GM18526 (cell line): ENCODE data around the gene HEXIM1.

Source experiments
- POLR2A ChIP-seq: IDR thresholded peaks from 3 replicates; pipeline ENCODE4 v1.6.1; 2011; ENCODE audit not compliant: insufficient read length; ENCODE audit errors: extremely low read depth

HEXIM1 gene

GRCh38 chr17:45197555-45198334, 49.5 kb downstream of the HEXIM1 start:
- peak; percentile 22 for TF ChIP-seq POLR2A

GRCh38 chr17:45200701-45201100, 52.4 kb downstream of the HEXIM1 start:
- no peak for TF ChIP-seq POLR2A

- no peak for TF ChIP-seq POLR2A
These were observed 53.2 kb downstream of the HEXIM1 start for GRCh38 chr17:45201457-45201856.
